Measurements from ENCODE around the gene ENGASE.

The ENGASE gene

GRCh38 chr17:79095345-79096055 is 20.9 kb downstream of the ENGASE start:
- no peak for DNase-seq

GRCh38 chr17:79096477-79096876 is 21.9 kb downstream of the ENGASE start:
- no peak for DNase-seq

GRCh38 chr17:79097226-79098055 is 22.8 kb downstream of the ENGASE start:
- DNase-seq, result no peak

- DNase-seq, result no peak
These were observed 23.8 kb downstream of the ENGASE start for GRCh38 chr17:79098282-79098867.

- no peak for DNase-seq
These were observed 25.8 kb downstream of the ENGASE start for GRCh38 chr17:79100405-79100804.

DNA sequence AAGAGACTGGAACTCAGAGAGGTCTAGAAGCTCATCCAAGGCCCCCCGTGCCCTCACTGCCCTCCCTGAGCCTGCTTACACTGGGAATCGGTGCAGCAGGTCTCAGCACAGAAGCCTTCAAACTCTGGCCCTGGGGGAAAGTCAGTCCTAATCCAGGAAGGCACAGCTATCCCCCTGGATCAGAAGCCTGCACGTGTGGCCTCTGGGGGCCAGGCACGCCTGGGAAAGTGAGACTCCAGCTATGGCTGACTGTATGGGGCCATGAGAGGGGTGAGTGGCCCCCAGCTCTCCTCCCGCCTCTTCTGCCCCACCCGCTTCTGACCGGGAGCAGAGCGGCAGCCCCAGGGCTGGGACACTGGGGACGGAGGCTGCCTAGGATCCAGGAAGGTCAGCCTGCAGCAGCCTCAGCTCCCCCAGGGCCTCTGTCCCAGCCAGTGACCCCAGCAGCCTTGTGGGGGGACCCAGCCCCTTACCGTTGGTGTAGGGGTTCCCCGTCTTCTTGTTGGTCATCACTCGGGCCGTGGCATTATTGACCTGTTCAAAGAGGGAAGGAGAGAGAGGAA is 26.6 kb downstream of the ENGASE start:
- DNase-seq, result no peak

DNA sequence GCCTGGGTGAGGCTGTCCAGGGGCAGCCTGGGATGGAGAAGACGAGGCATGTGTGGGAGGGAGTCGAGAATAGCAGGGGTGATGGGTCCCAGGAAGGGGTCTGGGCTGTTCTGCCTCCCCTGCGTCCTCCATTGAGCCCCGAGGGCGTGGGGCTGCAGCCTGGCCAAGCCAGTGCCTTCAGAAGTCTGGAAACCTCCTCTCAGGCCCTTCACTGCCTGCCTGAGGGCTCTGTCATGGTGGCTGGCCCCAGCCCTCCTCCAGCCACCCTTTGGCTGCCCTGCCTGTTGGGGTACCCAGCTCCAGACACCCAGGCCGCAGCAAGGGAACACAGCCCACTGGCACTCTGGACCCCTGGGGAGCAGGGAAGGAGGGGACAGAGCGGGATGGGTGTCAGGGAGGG is 27.6 kb downstream of the ENGASE start:
- no peak for DNase-seq

- DNase-seq, result no peak
These were observed 30.4 kb downstream of the ENGASE start for GRCh38 chr17:79104898-79105600.

DNA sequence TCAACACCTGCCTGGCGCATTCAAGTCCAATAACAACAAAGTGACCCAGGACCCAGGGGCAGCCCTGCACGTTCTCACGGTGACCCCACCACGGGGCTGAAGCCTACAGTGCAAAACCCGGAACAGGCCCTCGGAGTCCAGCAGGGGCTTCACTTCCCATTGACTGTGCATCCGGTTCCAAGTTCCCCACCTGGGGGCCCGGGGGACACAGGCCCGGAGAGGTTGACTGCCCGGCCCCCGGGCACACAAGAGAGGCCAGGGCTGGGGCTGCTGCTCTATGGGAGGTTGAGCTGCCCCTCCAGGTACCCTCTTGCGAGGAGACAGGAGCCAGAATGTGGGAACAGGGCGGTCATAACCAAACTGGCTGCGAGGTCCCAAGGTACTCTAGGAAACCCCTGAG is 31.3 kb downstream of the ENGASE start:
- no peak for DNase-seq

DNA sequence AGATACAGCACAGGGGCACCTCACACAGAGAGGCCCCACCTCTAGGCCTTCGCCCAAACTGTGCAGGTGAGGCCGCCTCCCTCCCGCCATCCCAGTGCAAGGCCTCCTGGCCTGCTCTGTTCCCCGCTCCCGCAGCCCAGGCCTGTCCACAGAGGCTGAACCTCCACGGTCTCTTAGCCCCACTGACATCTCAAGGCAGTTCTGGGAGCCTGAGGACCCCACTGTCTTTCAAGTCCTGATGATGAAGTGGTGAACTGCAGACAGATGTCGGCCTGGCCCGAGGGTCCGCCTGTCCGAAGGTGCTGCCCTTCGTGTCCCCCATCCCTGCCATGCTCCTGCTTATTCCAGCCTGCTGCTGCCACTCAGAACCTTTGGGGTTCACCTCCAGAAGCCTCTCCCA is 32.3 kb downstream of the ENGASE start:
- DNase-seq, result no peak

DNA sequence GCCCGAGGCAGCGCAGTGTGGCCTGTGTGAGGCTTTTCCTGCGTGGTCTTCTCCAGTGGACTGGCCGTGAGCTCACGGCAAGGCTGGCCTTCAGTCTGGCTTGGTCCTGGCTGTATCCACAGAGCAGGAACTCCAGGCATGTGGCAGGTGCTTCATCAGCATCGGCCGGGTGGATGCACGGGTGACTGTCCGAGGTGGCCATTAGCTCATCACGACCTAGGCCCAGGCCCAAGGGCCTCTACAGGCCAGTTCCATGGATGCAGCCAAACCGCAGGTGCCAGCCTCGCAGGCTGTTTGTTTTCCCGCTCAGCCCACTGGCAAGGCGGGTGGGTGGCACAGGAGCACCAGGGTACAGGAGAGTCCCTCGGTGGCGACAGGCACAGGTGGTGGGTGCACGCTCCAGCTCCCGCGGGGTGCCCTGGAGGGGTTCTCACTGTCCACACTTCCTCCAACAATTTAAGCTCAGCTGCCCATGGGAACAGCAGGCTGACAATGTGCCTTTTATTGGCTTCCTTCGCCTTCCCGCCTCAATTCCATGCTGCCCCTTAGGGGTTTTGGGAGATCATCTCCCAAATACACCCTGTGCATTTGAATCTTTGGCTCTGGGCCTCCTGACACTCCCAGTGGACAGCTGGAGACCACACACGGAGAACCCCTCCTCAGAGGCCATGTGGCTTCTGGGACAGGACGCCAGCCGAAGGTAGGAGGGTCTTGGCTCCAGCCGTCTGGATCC is 33.0 kb downstream of the ENGASE start:
- no peak for DNase-seq

GRCh38 chr17:79108232-79108850 is 33.7 kb downstream of the ENGASE start:
- DNase-seq, result no peak

GRCh38 chr17:79108870-79109269 is 34.2 kb downstream of the ENGASE start:
- DNase-seq, result no peak

DNA sequence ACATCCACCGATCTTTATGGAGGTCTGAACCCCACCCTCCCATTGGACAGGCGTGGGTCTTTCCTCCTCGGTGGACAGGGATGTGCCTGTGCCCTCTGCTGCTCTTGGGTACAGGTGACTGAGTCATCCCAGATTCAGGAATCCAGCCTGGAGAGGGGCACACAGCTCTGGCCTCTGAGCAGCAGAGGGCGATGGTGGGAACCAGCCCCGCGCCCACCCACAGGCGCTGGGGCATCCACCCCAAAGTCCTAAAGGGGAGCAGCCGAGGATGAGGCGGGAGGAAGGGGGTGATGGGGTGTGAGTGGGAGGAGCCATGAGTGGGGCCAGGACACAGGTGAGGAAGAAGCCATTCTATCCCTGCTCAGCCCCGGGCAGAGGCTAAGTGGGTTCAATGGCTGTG is 35.0 kb downstream of the ENGASE start:
- no peak for DNase-seq

GRCh38 chr17:79111097-79111496 is 36.5 kb downstream of the ENGASE start:
- no peak for DNase-seq

DNA sequence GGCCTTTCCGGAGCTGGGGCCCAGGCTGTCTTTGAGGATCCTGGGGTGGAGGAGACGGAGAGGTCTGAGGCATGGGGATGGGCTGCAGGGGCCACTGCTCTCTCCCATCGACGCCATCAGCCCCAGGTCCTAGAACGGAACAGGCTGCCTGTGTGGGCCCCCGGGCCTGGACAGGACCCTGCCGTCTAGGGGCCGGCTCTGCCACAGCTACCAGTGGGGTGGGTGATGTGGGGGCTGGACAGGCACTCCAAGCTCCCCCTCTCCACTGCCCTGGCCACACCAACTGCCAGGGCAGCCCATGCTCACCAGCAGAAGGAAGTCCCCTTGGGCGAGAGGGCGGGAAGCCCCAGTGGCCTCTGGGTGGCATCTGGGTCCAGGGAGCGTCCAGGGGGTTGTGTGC is 37.8 kb downstream of the ENGASE start:
- no peak for DNase-seq

DNA sequence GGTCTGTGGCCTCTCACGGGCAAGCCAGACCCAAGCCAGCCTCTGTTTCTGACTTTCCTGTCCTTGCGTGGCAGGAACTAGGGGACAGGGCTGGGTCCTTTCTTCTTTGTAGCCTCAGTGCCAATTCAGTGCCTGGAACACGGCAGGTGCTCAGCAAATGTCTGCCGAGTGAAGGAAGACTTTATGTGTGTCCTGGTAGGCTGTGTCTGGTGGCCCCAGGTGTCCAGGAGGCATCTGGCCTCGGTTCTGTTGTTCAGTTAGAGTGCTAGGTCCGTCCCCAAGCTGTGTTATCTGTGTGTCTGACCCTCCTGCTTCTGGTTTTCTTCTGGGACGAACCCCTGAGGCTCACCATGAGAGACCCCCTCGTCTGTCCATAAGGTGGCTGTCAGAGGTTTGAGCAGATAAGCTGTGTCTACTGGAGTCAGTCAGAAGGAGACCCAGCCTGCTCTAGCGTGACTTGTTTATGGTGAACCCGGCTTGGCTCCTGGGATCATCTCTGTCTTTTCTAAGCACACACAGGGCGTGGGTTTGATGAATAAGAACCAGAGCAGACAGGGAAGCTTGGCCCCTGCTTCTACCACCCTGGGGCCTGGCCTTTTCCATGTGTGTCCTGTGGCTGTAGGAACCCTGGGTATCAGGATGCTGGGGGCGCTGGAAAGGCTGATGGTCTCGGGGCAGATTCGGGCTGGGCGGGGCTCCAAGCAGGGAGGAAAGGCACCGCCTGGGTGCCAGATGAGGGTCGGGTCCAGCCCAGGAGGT is 39.3 kb downstream of the ENGASE start:
- DNase-seq, result no peak

DNA sequence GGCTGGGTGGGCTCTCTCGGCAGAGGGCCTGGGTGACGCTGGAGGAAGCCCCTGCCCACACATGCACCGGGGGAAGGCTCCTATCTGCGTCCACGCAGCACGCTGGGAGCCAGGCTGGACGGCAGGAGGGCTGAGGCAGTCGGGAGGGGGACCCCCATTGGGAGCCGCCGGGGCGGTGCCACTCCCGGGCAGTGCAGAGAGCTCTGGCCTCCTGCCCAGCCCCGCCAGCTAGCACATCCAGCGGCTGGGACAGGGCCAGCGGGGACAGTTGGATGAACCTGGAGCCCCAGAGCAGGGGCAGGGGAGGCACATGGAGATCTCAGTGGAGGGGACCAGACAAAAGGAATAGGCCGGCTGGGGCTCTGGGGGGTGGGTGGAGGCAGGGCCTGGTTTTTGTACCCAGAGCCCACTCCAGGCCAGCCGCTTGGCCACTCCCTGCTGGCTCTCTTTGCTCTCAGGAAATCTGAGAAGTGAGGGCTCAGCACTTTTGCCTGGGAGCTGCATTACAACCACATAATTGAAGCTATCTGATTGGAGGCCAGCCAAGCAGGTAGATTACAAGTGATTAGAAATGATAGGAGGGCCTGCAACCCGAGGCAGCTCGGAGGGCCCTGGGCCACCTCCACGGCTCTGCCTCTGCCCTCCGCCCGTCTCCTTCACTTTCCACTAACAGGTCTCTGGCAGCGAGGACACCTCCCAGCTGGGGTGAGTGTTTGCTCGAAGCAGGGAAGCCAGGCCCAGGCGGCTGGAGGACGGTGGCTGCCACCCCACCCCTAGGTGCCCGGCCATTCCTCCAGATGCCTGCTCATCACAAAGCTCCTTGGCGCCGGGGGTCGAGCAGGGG is 40.1 kb downstream of the ENGASE start:
- no peak for DNase-seq

DNA sequence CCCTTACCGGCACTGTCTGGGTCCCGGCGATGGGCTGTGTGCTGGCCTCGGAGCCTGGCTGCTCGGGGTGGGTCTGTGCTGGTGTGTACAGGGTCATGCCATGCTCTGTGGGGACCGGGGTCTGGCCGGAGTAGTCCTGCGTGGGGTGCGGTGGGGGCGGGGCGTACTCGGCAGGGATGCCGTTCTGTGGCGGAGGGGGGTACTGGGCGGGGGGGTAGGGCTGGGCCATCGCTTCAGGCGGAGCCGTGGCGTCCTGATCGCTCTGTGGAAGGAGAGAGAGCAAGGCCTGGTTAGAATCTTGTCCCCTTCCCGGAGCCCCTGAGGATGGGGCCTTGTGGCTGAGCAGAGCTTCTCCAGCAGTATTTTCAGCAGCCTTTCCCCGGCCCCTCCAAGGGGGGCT is 40.9 kb downstream of the ENGASE start:
- DNase-seq, result no peak

All from OCI-M1 (cell line).